Ecto neural progenitor cell (in vitro differentiated cells): ENCODE measurements around the gene GOLGA8N.

ENCODE experiments used
- DNase-seq: peaks from one replicate; pipeline ENCODE4 v3.0.0-alpha.2; 2018; ENCODE audit warnings: low spot score

GOLGA8N gene

GRCh38 chr15:32651229-32651837 is 58.1 kb downstream of the GOLGA8N start:
- peak; percentile 63 for DNase-seq

- DNase-seq = no peak
Observed at GRCh38 chr15:32652178-32652577, 58.9 kb downstream of the GOLGA8N start.

- DNase-seq = no peak
Observed at GRCh38 chr15:32656091-32656490, 62.8 kb downstream of the GOLGA8N start.

GRCh38 chr15:32656496-32656895 is 63.2 kb downstream of the GOLGA8N start:
- DNase-seq = no peak
